ENCODE results near the gene CTIF. TPM values are rescaled to one million over a fixed set of nuclear protein-coding genes. Genes with fewer than 3 reads are reported as not detected.

Gene CTIF
- polyA plus RNA-seq, 4 donors, result 8.1 to 22.6 (median 11.3) TPM

DNA sequence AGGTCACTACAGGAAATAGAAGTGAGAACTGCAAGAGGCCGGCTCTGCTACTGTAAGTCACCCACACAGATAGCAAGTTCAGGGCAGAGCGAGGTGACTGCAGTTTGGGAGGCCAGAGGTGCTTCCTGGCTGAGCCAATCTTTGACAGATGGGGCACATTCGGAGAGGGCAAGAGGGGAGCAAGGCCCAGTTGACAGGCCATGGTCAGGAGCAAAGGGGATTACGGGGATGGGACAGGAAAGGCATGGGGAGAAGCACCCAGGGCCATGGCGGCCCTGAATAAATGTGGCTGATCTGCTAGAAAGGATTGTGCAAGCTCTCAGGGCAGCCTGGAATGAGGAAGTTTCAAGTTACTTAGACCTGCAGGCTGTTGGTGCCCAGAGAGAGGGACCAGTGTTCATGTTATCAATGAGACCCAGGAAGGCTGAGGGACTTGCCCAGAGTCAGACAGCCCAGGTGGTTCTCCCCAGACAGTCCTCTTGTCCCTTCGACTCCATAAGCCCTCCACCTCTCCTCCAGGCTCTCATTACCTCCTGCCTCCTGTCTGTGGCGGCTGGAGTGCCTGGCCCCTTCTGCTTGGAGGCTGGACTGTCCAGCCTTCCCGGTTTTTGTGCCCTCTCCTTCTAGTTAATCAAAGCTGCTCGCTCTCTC, 123.3 kb downstream of the CTIF start:
- no peak overlapping the region for H3K27ac ChIP-seq (ENCODE audit: low read depth in 1 of 3, low read length in 2 of 3)

DNA sequence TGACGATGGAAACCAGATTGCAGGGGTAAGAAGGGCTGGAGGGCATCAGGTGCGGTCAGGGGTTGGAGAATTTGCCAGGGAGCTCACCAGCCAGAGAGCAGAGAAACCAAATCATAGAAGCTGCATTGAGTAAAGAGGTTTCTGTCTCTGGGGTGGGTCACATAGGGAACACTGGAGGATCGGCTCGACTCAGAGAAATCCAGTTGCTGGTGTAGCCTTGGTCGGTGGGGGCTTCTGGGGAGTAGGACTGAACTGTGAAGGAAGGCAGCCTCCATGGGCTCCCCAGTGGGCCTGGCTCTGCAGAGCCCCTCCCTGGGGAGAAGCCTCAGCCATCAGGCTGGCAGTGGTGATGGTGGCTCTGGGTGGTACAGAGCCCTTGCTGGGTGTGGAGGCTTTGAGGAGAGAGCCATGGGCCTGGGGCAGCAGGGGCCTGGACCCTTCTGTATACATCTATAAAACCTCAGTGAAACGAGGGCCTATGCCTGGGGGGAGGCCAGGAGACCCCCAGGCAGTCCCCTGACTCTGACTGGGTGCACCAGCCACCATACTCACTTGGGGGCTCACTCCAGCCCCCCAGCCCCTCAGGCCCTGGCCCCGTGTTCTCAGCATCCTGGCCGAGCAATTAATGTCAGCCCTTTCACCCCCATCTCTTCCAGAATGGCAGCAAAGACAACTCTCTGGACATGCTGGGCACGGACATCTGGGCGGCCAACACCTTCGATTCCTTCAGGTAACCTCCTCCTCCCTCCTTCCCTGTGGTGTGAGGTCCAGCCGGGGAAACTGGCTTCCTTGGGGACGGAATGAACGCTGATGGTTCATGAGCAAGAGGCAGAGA, 124.5 kb downstream of the CTIF start:
- no peak overlapping the region for H3K4me3 ChIP-seq (ENCODE audit: low read depth in 1 of 3, low read length in 3 of 3)
- H3K9me3 ChIP-seq (ENCODE audit: control insufficient read depth in 2 of 2, insufficient read depth in 1 of 2, low read depth in 1 of 2, low read length in 1 of 2), result no peaks in the 10 kb centered on the region
- peaks cover 0 to 15% (median 0%) of the 10 kb centered on the region in 3 donors for H3K36me3 ChIP-seq (ENCODE audit: control insufficient read depth in 3 of 3, insufficient read depth in 2 of 3, low read depth in 1 of 3, low read length in 3 of 3)
- DNase-seq (no peak), FAIRE-seq (no peak)
- peaks cover 0 to 21% (median 3%) of the 10 kb centered on the region in 3 donors for H3K4me1 ChIP-seq (ENCODE audit: control insufficient read depth in 3 of 3, insufficient read depth in 2 of 3, low read depth in 1 of 3, low read length in 2 of 3)
- no peaks in the 10 kb centered on the region for H3K27me3 ChIP-seq (ENCODE audit: control insufficient read depth in 3 of 3, insufficient read depth in 3 of 3, low read length in 3 of 3)
- WGBS, 3 donors, result 88 to 93% (median 90%) methylated on average over 14 of the region's 14 CpGs
- no peak overlapping the region for H3K27ac ChIP-seq (ENCODE audit: low read depth in 1 of 3, low read length in 2 of 3)

More for the DNA sequence above, 123.3 kb downstream of the CTIF start:
- Histone ChIP-seq H3K9me3 (ENCODE audit: control insufficient read depth in 2 of 2, insufficient read depth in 1 of 2, low read depth in 1 of 2, low read length in 1 of 2) (no peaks in the 10 kb centered on the region), H3K4me3 (ENCODE audit: low read depth in 1 of 3, low read length in 3 of 3) (no peak overlapping the region), H3K36me3 (ENCODE audit: control insufficient read depth in 3 of 3, insufficient read depth in 2 of 3, low read depth in 1 of 3, low read length in 3 of 3) (peaks cover 0 to 10% (median 0%) of the 10 kb centered on the region in 3 donors), H3K27me3 (ENCODE audit: control insufficient read depth in 3 of 3, insufficient read depth in 3 of 3, low read length in 3 of 3) (no peaks in the 10 kb centered on the region), H3K4me1 (ENCODE audit: control insufficient read depth in 3 of 3, insufficient read depth in 2 of 3, low read depth in 1 of 3, low read length in 2 of 3) (peaks cover 0 to 12% (median 0%) of the 10 kb centered on the region in 3 donors)
- DNase-seq (peak; percentile 12 to 50), FAIRE-seq (no peak)
- WGBS, 3 donors, result 59 to 73% (median 63%) methylated on average over 9 of the region's 9 CpGs

DNA sequence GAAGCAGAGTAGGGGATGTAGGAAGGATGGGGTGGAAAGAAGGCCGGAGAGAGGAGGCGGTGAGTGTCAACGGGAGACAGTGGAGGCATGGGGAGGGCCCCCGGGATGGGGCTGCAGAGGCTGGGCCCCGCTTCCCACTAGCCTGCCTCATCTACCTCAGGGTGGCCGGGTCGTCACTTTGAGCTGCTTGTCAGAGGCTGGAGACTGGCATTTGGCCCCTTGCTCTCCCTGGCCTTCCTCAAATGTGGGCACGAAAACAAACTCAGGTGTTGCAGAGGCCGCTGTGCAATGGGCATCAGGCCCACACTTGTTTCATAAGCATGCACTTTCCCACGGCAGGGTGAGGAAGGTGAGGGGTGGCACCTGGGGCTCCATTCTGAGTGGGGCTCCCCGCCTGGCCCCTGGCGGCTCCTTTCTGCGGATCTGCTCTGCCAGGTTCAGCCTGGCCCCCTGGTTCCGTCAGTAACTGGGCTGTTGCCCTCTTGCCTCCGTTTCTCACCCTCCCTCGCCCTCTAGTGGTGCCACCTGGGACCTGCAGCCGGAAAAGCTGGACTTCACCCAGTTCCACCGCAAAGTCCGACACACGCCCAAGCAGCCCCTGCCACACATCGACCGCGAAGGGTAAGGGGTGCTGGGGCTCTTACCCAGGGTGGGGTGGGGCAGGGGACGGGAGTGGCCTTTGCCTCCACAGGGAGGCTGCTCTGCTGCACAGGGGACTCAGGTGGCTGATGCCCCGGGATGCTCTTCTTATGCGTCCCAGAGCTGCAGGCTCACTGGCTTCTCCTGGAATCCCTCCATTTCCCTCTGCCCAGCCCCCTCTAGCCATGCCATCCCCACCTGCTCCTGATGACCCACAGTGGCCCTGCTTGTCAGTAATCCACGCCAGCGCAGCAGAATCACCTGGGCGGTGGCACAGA, 125.4 kb downstream of the CTIF start:
- Histone ChIP-seq H3K9me3 (ENCODE audit: control insufficient read depth in 2 of 2, insufficient read depth in 1 of 2, low read depth in 1 of 2, low read length in 1 of 2) (no peaks in the 10 kb centered on the region), H3K4me1 (ENCODE audit: control insufficient read depth in 3 of 3, insufficient read depth in 2 of 3, low read depth in 1 of 3, low read length in 2 of 3) (peaks cover 0 to 21% (median 3%) of the 10 kb centered on the region in 3 donors), H3K27ac (ENCODE audit: low read depth in 1 of 3, low read length in 2 of 3) (no peak overlapping the region), H3K36me3 (ENCODE audit: control insufficient read depth in 3 of 3, insufficient read depth in 2 of 3, low read depth in 1 of 3, low read length in 3 of 3) (peaks cover 0 to 21% (median 0%) of the 10 kb centered on the region in 3 donors), H3K4me3 (ENCODE audit: low read depth in 1 of 3, low read length in 3 of 3) (no peak overlapping the region), H3K27me3 (ENCODE audit: control insufficient read depth in 3 of 3, insufficient read depth in 3 of 3, low read length in 3 of 3) (no peaks in the 10 kb centered on the region)
- DNase-seq, result peak; percentile 69 to 80
- FAIRE-seq, result no peak
- 40 to 55% (median 44%) methylated on average over 27 to 29 of the region's 29 CpGs for WGBS, 3 donors

DNA sequence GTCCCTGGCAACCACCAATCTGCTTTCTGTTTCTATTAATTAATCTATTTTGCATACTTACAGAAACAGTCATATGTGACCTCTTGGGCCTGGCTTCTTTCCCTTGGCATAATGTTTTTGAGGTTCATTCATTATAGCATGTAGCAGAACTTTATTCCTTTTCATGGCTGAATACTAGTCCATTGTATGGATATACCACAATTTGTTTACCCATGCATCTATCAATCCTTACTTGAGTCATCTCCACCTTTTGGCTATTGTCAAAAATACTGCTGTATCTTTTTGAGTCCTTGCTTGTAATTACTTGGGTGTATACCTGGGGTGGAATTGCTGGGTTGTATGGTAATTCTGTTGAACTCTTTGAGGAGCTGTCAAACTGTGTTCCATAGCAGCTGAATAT, 126.8 kb downstream of the CTIF start:
- no peak for DNase-seq
- peaks cover 0 to 21% (median 3%) of the 10 kb centered on the region in 3 donors for H3K4me1 ChIP-seq (ENCODE audit: control insufficient read depth in 3 of 3, insufficient read depth in 2 of 3, low read depth in 1 of 3, low read length in 2 of 3)
- no peaks in the 10 kb centered on the region for H3K27me3 ChIP-seq (ENCODE audit: control insufficient read depth in 3 of 3, insufficient read depth in 3 of 3, low read length in 3 of 3)
- H3K27ac ChIP-seq (ENCODE audit: low read depth in 1 of 3, low read length in 2 of 3), result no peak overlapping the region
- no peak for FAIRE-seq
- no peak overlapping the region for H3K4me3 ChIP-seq (ENCODE audit: low read depth in 1 of 3, low read length in 3 of 3)
- peaks cover 0 to 29% (median 0%) of the 10 kb centered on the region in 3 donors for H3K36me3 ChIP-seq (ENCODE audit: control insufficient read depth in 3 of 3, insufficient read depth in 2 of 3, low read depth in 1 of 3, low read length in 3 of 3)
- H3K9me3 ChIP-seq (ENCODE audit: control insufficient read depth in 2 of 2, insufficient read depth in 1 of 2, low read depth in 1 of 2, low read length in 1 of 2), result peaks cover 0 to 6% of the 10 kb centered on the region in 2 donors

DNA sequence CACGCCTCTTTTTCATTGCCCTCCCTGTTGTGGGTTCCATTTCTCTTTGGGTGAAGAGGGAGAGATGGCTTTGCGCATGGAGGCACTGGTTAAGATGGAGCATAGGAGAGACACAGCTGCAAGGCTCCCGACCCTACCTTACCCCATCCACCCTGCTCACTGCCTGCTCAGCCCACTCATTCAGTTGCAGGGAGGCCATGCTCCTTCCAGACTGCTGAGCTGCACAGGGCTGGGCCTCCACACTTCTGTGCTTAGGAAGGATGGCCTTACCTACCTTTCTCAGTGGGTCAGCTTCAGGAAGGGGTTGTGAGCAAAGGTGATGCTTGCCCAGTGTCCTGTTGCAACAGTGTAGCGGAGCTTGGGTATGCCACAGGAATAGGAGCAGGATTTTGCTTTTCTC, 127.8 kb downstream of the CTIF start:
- H3K27ac ChIP-seq (ENCODE audit: low read depth in 1 of 3, low read length in 2 of 3), result no peak overlapping the region
- no peak for FAIRE-seq
- peaks cover 0 to 16% of the 10 kb centered on the region in 2 donors for H3K9me3 ChIP-seq (ENCODE audit: control insufficient read depth in 2 of 2, insufficient read depth in 1 of 2, low read depth in 1 of 2, low read length in 1 of 2)
- no peaks in the 10 kb centered on the region for H3K27me3 ChIP-seq (ENCODE audit: control insufficient read depth in 3 of 3, insufficient read depth in 3 of 3, low read length in 3 of 3)
- H3K4me1 ChIP-seq (ENCODE audit: control insufficient read depth in 3 of 3, insufficient read depth in 2 of 3, low read depth in 1 of 3, low read length in 2 of 3), result peaks cover 0 to 18% (median 5%) of the 10 kb centered on the region in 3 donors
- no peak overlapping the region for H3K4me3 ChIP-seq (ENCODE audit: low read depth in 1 of 3, low read length in 3 of 3)
- no peak for DNase-seq
- peaks cover 0 to 36% (median 0%) of the 10 kb centered on the region in 3 donors for H3K36me3 ChIP-seq (ENCODE audit: control insufficient read depth in 3 of 3, insufficient read depth in 2 of 3, low read depth in 1 of 3, low read length in 3 of 3)
- 90 to 96% (median 92%) methylated on average over 4 of the region's 4 CpGs for WGBS, 3 donors

DNA sequence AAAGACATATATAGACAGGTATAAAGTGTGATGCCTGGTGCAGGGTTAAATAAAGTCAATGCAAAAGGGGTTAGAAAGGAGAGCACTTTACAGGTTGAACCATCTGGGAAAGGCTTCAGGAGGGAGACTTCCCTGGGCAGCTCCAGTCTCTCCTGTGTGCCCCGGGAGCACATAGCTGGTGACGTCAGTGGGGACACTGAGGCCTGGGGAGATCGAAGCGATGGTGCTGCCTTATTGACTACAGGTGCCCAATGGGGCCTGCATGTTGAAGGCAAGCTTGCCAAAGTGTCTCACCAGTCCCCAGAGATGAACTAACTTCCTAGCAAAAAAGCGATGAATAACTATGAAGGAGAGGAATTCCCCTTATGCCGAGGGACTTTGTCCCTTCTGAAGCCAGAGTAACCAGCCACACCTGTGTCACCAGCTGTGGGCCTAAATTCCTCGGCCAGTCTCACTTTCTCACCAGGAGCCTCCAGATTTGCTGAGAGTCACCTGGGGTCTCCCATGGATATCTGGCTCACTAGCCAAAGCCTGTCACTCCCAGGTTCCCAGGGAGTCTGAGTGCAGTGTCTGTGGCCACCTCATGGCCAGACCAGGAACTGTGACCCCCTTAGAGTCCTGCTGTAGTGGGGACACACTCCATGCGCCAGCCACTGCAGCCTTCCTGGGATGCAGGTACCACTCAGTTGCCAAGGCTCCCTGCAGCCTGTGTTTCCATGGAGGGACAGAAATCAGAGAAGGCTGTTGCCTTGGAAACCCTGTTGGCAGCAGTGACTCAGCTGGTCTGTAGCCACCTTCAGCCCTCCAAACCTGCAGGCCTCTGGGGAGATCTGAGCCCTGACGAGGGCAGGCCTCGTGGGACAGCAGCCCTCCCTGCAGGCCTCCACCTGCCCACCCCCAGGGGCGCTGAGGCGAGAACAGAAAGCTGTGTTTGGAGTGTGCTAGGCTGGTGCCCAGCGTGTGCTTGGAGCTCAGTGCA, 128.7 kb downstream of the CTIF start:
- Histone ChIP-seq H3K4me3 (ENCODE audit: low read depth in 1 of 3, low read length in 3 of 3) (no peak overlapping the region), H3K27ac (ENCODE audit: low read depth in 1 of 3, low read length in 2 of 3) (no peak overlapping the region), H3K36me3 (ENCODE audit: control insufficient read depth in 3 of 3, insufficient read depth in 2 of 3, low read depth in 1 of 3, low read length in 3 of 3) (peaks cover 0 to 36% (median 0%) of the 10 kb centered on the region in 3 donors), H3K9me3 (ENCODE audit: control insufficient read depth in 2 of 2, insufficient read depth in 1 of 2, low read depth in 1 of 2, low read length in 1 of 2) (peaks cover 0 to 16% of the 10 kb centered on the region in 2 donors), H3K27me3 (ENCODE audit: control insufficient read depth in 3 of 3, insufficient read depth in 3 of 3, low read length in 3 of 3) (no peaks in the 10 kb centered on the region), H3K4me1 (ENCODE audit: control insufficient read depth in 3 of 3, insufficient read depth in 2 of 3, low read depth in 1 of 3, low read length in 2 of 3) (peaks cover 0 to 14% (median 5%) of the 10 kb centered on the region in 3 donors)
- 51 to 78% (median 57%) methylated on average over 13 of the region's 13 CpGs for WGBS, 3 donors
- FAIRE-seq, result no peak
- peak; percentile 62 to 64 for DNase-seq

DNA sequence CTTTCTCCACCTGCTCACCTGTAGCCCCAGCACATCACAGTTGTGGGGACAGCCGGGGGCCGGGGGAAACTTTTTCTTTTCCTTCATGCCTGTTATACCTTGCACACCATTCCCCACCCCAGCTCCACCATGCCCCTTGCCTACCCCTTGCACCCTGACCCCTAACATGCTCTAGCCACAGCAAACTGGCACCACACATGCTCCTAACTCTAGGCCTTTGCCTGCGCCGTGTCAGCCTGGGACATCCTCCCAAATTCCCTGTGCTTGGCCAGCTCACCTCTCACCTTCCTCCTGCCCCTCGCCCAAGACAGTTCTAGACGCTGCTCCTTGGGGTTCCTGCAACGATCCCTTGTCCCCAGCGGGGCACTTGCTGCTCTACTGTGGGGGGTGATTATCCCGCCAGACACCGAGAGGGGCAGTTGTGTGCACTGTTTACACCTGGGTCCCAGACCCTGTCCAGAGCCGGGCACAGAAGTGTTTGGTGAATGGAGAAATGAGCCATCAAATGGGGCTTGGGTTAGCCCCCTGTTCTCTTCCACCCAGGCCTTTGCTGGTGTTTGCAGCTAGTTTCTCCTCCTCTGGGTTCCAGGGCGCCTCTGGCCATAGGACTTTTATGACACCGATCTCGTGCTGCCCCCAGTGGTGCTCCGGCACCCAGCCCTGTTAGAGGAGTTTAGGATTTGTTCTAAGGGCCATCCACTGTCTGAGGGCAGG, 129.8 kb downstream of the CTIF start:
- WGBS, 3 donors, result 90 to 95% (median 90%) methylated on average over 15 of the region's 15 CpGs
- H3K27ac ChIP-seq (ENCODE audit: low read depth in 1 of 3, low read length in 2 of 3), result no peak overlapping the region
- H3K4me1 ChIP-seq (ENCODE audit: control insufficient read depth in 3 of 3, insufficient read depth in 2 of 3, low read depth in 1 of 3, low read length in 2 of 3), result peaks cover 0 to 18% (median 7%) of the 10 kb centered on the region in 3 donors
- peaks cover 0 to 36% (median 0%) of the 10 kb centered on the region in 3 donors for H3K36me3 ChIP-seq (ENCODE audit: control insufficient read depth in 3 of 3, insufficient read depth in 2 of 3, low read depth in 1 of 3, low read length in 3 of 3)
- FAIRE-seq (no peak), DNase-seq (no peak)
- H3K9me3 ChIP-seq (ENCODE audit: control insufficient read depth in 2 of 2, insufficient read depth in 1 of 2, low read depth in 1 of 2, low read length in 1 of 2), result peaks cover 0 to 16% of the 10 kb centered on the region in 2 donors
- H3K27me3 ChIP-seq (ENCODE audit: control insufficient read depth in 3 of 3, insufficient read depth in 3 of 3, low read length in 3 of 3), result no peaks in the 10 kb centered on the region
- no peak overlapping the region for H3K4me3 ChIP-seq (ENCODE audit: low read depth in 1 of 3, low read length in 3 of 3)

Measured in small intestine (tissue), 7 donors.